Gastroesophageal sphincter (tissue), 4 donors: ENCODE measurements around the gene EXOC6B. TPM values are rescaled to one million over a fixed set of nuclear protein-coding genes. Genes with fewer than 3 reads are reported as not detected.

ENCODE experiments used
- ATAC-seq: fragments of 150-250 bp; one replicate; pipeline ENCODE4 v1.9.1; 2016; ENCODE audit warnings: mild to moderate bottlenecking, moderate library complexity
- H3K27ac ChIP-seq, 4 donors: fragments of 200-600 bp; sonication (generic) in 3 of 4; 1 replicate in 3 of 4; 2 replicates in 1 of 4; pipeline ENCODE4 v1.5.1; 2016 to 2019
- H3K27me3 ChIP-seq: fragments of 200-600 bp; sonication (generic); one replicate; pipeline ENCODE4 v1.5.1; 2019
- H3K36me3 ChIP-seq, 2 donors: fragments of 200-600 bp; sonication (generic); one replicate each; pipeline ENCODE4 v1.5.1; 2019; ENCODE audit warnings: control low read depth in 1 of 2
- H3K4me1 ChIP-seq, 3 donors: fragments of 200-600 bp; sonication (generic); 1 replicate in 2 of 3; 2 replicates in 1 of 3; pipeline ENCODE4 v1.5.1; 2016 to 2019; ENCODE audit warnings: control low read depth in 2 of 3
- H3K4me3 ChIP-seq, 2 donors: fragments of 200-600 bp; sonication (generic); one replicate each; pipeline ENCODE4 v1.5.1; 2019; ENCODE audit warnings: mild to moderate bottlenecking in 1 of 2, moderate library complexity in 1 of 2
- H3K9me3 ChIP-seq, 3 donors: fragments of 200-600 bp; sonication (generic); one replicate each; pipeline ENCODE4 v1.5.1; 2017 to 2019; ENCODE audit warnings: control low read depth in 2 of 3
- CTCF ChIP-seq, 4 experiments: fragments of 200-600 bp in 2 of 4; fragments of 450-650 bp in 2 of 4; sonication (generic) in 1 of 4; IDR thresholded peaks; one replicate each; pipeline ENCODE4 v1.5.1; 2017 to 2019; ENCODE audit warnings: antibody characterized with exemption in 4 of 4, mild to moderate bottlenecking in 2 of 4, moderate library complexity in 2 of 4
- EP300 ChIP-seq: sonication (generic); formaldehyde crosslinking; IDR thresholded peaks from one replicate; pipeline ENCODE4 v1.6.1; 2017; ENCODE audit warnings: antibody characterized with exemption, mild to moderate bottlenecking
- POLR2A ChIP-seq, 2 donors: fragments of 450-650 bp; IDR thresholded peaks; one replicate each; pipeline ENCODE4 v1.6.1; 2017; ENCODE audit warnings: antibody characterized with exemption in 2 of 2, mild to moderate bottlenecking in 2 of 2, moderate library complexity in 1 of 2
- POLR2AphosphoS5 ChIP-seq: sonication (generic); formaldehyde crosslinking; IDR thresholded peaks from one replicate; pipeline ENCODE4 v1.6.1; 2017; ENCODE audit warnings: antibody characterized with exemption
- WGBS, 2 donors: methylation state at CpG; one replicate each; pipeline ENCODE4 v1.1.5; 2018; ENCODE audit warnings: low coverage in 1 of 2; 5-methylcytosine and 5-hydroxymethylcytosine counted together
- total RNA-seq, 4 donors: library from RNA; depleted of rRNA; stranded (reverse); fragments of >200 nt; gene quantifications; one replicate each; pipeline ENCODE4 v1.1.0, GENCODE V29; 2016

The EXOC6B gene
- total RNA-seq, 4 donors from 2014 or later = 35.3 to 47.2 (median 41.2) TPM

GRCh38 chr2:72619626-72620025 is 206.2 kb downstream of the EXOC6B start:
- Histone ChIP-seq H3K27ac (no peak overlapping the region), H3K36me3 (no peaks in the 10 kb centered on the region), H3K4me3 (no peak overlapping the region), H3K4me1 (no peaks in the 10 kb centered on the region), H3K27me3 (no peaks in the 10 kb centered on the region), H3K9me3 (peaks cover 0 to 14% (median 0%) of the 10 kb centered on the region in 3 donors)
- 70 to 82% methylated on average over 1 of the region's 3 CpGs for WGBS, 2 donors
- no peak for TF ChIP-seq POLR2A (IDR thresholded peaks at IDR 0.05)
- TF ChIP-seq CTCF (IDR thresholded peaks at IDR 0.05) = no peak
- no peak for TF ChIP-seq EP300
- no peak for TF ChIP-seq POLR2AphosphoS5
- no peak for ATAC-seq

GRCh38 chr2:72613931-72614330 is 211.9 kb downstream of the EXOC6B start:
- TF ChIP-seq EP300 (no peak), POLR2A (IDR thresholded peaks at IDR 0.05) (no peak), CTCF (IDR thresholded peaks at IDR 0.05) (no peak), POLR2AphosphoS5 (no peak)
- 76 to 80% methylated on average over 3 of the region's 3 CpGs for WGBS, 2 donors

GRCh38 chr2:72612614-72613160 is 213.1 kb downstream of the EXOC6B start:
- ATAC-seq = no peak
- H3K27me3 ChIP-seq = no peaks in the 10 kb centered on the region
- H3K27ac ChIP-seq = no peak overlapping the region
- WGBS, 2 donors = 76% methylated on average over 4 of the region's 4 CpGs
- no peak overlapping the region for H3K4me3 ChIP-seq
- no peaks in the 10 kb centered on the region for H3K4me1 ChIP-seq
- H3K36me3 ChIP-seq = no peaks in the 10 kb centered on the region
- H3K9me3 ChIP-seq = peaks cover 0 to 14% (median 0%) of the 10 kb centered on the region in 3 donors
- TF ChIP-seq EP300 (no peak), CTCF (IDR thresholded peaks at IDR 0.05) (no peak), POLR2A (IDR thresholded peaks at IDR 0.05) (no peak), POLR2AphosphoS5 (no peak)

More at GRCh38 chr2:72613931-72614330, 211.9 kb downstream of the EXOC6B start:
- Histone ChIP-seq H3K4me3 (no peak overlapping the region), H3K27ac (no peak overlapping the region), H3K36me3 (no peaks in the 10 kb centered on the region), H3K9me3 (peaks cover 0 to 14% (median 0%) of the 10 kb centered on the region in 3 donors), H3K4me1 (no peaks in the 10 kb centered on the region), H3K27me3 (no peaks in the 10 kb centered on the region)
- ATAC-seq = no peak

GRCh38 chr2:72607189-72607588 is 218.6 kb downstream of the EXOC6B start:
- TF ChIP-seq CTCF (IDR thresholded peaks at IDR 0.05) = no peak
- TF ChIP-seq POLR2AphosphoS5 = no peak
- no peak for TF ChIP-seq POLR2A (IDR thresholded peaks at IDR 0.05)
- no peak for ATAC-seq
- WGBS, 2 donors = 91 to 97% methylated on average over 2 of the region's 2 CpGs
- no peak overlapping the region for H3K27ac ChIP-seq
- H3K9me3 ChIP-seq = no peaks in the 10 kb centered on the region
- no peak overlapping the region for H3K4me3 ChIP-seq
- no peaks in the 10 kb centered on the region for H3K4me1 ChIP-seq
- H3K36me3 ChIP-seq = no peaks in the 10 kb centered on the region
- no peaks in the 10 kb centered on the region for H3K27me3 ChIP-seq

GRCh38 chr2:72605836-72606442 is 219.9 kb downstream of the EXOC6B start:
- H3K4me1 ChIP-seq = no peaks in the 10 kb centered on the region
- H3K4me3 ChIP-seq = no peak overlapping the region
- no peaks in the 10 kb centered on the region for H3K9me3 ChIP-seq
- 66 to 87% methylated on average over 3 of the region's 3 CpGs for WGBS, 2 donors
- H3K27me3 ChIP-seq = no peaks in the 10 kb centered on the region
- TF ChIP-seq POLR2A (IDR thresholded peaks at IDR 0.05) = no peak
- peak; percentile 18 to 48 (median 25) for TF ChIP-seq CTCF (IDR thresholded peaks at IDR 0.05)
- TF ChIP-seq POLR2AphosphoS5 = no peak
- no peak for TF ChIP-seq EP300
- no peak for ATAC-seq
- no peaks in the 10 kb centered on the region for H3K36me3 ChIP-seq
- H3K27ac ChIP-seq = no peak overlapping the region
